Ishikawa (cell line): ENCODE results near the gene CBX5.

Source experiments
- CREB1 ChIP-seq: IDR thresholded peaks from 2 replicates; pipeline ENCODE4 v1.6.1; 2012; ENCODE audit warnings: low read depth
- EGR1 ChIP-seq: IDR thresholded peaks from 2 replicates; pipeline ENCODE4 v1.6.1; 2012
- EP300 ChIP-seq: IDR thresholded peaks from 2 replicates; pipeline ENCODE4 v1.6.1; 2012; ENCODE audit warnings: borderline replicate concordance
- RAD21 ChIP-seq: IDR thresholded peaks from 2 replicates; pipeline ENCODE4 v1.6.1; 2012; ENCODE audit warnings: low read depth
- USF1 ChIP-seq: IDR thresholded peaks from 2 replicates; pipeline ENCODE4 v1.6.1; 2012
- YY1 ChIP-seq: IDR thresholded peaks from 2 replicates; pipeline ENCODE4 v1.6.1; 2012; ENCODE audit warnings: low read depth

DNA sequence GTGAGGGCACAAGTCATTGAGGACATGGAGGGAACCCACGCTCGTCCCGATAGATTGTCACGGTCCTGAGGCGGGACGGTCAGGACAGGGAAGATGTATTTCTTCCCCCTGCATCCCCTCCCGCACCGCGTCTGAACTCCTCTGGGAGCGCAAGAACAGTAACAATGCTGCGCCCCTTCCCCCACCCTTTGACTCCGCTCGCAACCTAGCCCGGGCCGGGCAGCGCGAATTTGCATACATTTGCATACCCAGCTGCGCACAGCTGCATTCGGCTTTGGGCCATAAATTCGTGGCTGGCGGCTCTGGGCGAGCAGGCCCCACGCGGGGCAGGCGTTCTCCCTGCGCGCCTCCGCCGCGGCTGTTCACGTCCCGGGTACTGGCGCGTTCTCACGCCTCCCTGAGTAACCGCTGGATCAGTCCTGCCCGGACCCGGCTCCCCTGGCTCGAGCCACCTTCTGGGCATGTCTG lies 62.1 kb downstream of the CBX5 start:
- TF ChIP-seq EP300 (no peak), RAD21 (no peak), USF1 (no peak), EGR1 (no peak), CREB1 (no peak), YY1 (no peak)
